Endothelial cell of hepatic sinusoid (primary cell): Measurements from ENCODE around the gene TMEM44.
"Not testable (repeated sequence)": the region's sequence is repeated elsewhere in the genome, so short reads cannot be mapped to it uniquely, and the experiment has no call there.

ENCODE experiments used
- in situ Hi-C: cut with HindIII; loops from 2 replicates; pipeline ENCODE4 v1.10.0; 2017; ENCODE audit warnings: low sequenced_read_pairs

TMEM44 gene

DNA sequence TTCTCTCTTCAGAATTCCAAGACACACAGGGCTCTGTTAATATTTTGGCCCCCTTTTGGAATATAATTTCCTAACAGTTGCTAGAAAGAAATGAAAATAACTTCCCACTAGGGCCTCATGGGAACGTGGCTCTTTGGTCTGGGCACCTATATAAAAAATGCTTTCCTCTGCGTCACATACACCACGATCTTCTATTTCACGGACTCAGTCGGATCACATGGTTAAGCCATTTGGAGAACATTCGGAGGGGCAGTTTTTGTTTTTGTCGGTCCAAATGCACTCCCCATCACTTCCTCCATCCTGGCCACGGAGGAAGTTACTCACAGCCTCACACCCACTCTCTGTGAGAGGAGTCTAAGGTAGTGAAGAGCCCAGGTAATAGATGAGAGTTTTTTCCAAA, 21.0 kb downstream of the TMEM44 start:
- in situ Hi-C loops: no loop called here

DNA sequence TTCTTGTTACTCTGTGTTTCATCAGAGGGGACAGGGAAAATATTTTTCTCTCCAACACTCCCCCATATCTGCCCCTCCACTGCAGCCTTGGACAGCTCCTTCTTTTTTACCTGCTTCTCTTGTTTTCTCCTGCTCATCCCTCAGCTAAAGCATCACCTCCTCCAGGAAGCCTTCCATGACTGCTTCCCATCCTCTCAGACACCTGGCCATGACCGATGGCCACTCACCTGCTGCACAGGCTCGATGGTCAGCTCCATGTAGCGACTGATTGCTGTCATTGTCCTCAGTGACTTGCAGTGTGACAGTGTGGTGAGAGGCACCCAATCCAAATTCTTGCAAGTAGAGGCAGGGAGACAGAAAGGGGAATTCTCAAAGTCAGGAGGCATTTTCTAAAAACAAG, 22.5 kb downstream of the TMEM44 start:
- in situ Hi-C loops: no loop called here

DNA sequence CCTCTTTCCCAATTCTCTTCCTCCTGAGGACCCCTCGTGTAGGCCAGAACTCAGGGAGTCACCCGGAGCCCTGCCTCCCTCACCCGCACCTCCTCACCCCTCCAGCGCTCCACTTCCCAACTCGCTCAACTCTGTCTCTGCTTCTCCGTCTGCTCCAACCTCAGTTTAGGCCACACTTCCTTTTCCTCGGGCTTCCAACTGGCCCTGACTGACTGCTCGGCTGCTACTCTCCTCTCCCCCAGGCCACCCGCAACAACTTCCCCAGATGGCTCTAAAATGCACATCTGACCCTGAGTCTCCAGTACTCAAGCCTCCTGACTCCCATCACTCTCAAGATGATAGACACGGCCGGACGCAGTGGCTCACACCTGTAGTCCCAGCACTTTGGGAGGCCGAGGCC, 23.6 kb downstream of the TMEM44 start:
- in situ Hi-C loops: no loop called here

- in situ Hi-C loops: no loop called here
These were observed 24.2 kb downstream of the TMEM44 start for GRCh38 chr3:194608981-194609380.

DNA sequence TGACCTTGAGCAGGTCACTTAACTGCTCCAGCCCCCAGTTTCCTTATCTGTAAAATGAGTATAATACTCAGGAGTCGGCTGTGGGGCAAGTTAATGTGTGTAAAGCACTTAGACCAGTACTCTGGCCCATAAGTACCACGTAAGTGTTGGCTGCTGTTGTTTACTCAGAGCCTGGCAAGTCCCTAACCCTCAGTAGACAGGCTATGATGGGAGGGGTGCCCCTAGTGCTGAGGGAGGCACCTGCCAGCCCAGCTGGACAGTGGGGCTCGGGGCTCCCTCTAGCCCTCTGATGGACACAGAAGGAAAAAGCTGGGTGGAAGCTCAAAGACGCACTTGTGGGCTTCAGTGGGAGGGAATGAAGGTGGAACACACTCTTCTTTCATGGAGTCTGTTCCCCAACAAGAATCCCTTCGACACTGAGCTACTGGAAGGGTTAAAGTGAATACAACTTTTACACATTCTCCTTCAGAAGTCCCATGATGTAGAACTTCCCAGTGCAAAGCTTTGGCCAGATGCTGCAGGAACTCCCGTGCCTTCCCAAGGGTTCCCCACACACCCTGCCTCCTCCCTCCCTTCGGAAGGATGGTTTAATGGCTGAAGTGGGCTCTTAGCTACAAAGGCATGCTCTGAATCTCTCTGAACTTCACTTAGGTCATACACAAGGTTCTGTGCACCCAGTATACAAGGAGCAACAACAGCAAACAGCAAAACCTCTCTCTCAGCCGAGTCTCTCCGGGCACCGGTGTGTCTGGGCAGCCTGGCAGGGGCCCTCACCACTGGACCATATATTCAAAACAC, 25.4 kb downstream of the TMEM44 start:
- in situ Hi-C loops: no loop called here

DNA sequence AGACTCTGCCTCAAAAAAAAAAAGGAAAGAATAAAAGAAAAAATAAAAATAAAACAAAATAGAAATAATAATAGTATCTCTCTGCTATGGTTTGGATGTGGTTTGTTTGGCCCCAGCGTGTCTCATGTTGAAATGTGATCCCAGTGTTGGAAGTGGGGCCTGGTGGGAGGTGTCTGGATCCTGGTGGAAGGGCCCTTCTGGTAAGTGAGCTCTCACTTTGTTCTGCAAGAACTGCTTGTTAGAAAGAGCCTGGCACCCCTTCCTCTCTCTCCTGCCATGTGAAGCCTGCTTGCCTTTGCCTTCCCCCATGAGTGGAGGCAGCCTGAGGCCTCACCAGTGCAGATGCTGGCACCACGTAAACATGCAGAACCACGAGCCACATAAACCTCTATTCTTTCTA, 26.3 kb downstream of the TMEM44 start:
- in situ Hi-C loops: no loop called here

DNA sequence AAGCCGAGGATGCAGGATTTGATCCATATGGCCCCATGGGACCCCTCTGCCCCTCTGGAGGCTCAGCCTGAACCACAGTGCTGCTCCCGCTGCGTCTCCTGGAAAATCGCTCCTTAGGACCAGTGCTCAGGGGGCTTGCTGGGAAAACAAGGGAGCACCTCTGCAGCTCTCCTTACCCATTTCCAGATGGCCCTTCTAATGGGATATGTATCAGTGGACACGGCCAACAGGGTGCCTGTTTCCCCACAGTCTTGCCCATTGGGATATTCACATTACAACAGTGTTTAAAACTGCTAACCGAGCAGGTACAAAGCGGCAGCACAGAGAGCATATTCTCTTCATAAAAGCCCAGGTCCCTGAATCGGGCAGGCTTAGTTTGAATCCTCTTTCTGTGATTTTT, 27.1 kb downstream of the TMEM44 start:
- in situ Hi-C loops: no loop called here

- in situ Hi-C loops: not testable (repeated sequence)
These were observed 27.9 kb downstream of the TMEM44 start for GRCh38 chr3:194605314-194605713.

DNA sequence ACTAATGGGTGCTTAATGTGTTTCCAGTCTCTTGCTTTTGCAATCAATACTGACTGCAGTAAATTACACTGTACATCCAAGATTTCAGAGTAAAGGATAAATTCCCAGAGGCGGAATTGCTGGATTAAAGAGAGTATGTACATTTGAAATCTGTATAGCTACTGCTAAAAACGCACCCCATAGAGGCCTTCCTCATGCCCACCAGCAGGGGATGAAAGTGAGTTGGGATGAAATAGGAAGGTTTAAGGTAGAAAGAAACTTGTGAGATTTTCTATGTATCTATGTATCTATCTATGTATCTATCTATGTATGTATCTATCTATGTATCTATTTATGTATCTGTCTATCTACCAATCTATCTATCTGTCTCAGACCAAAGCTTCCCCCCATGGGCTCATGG, 28.4 kb downstream of the TMEM44 start:
- in situ Hi-C loops: no loop called here

- in situ Hi-C loops: no loop called here
These were observed 29.1 kb downstream of the TMEM44 start for GRCh38 chr3:194604126-194604525.

GRCh38 chr3:194602669-194603171, 30.5 kb downstream of the TMEM44 start:
- in situ Hi-C loops: no loop called here

- in situ Hi-C loops: loop anchor here (5.0 kb wide), 1 partner anchor 53 kb away; no protein-coding TSS in a partner anchor
These were observed 34.3 kb downstream of the TMEM44 start for GRCh38 chr3:194598771-194599557.

- in situ Hi-C loops: loop anchor here (5.0 kb wide), 1 partner anchor 55 kb away; no protein-coding TSS in a partner anchor
These were observed 36.3 kb downstream of the TMEM44 start for GRCh38 chr3:194596906-194597305.

DNA sequence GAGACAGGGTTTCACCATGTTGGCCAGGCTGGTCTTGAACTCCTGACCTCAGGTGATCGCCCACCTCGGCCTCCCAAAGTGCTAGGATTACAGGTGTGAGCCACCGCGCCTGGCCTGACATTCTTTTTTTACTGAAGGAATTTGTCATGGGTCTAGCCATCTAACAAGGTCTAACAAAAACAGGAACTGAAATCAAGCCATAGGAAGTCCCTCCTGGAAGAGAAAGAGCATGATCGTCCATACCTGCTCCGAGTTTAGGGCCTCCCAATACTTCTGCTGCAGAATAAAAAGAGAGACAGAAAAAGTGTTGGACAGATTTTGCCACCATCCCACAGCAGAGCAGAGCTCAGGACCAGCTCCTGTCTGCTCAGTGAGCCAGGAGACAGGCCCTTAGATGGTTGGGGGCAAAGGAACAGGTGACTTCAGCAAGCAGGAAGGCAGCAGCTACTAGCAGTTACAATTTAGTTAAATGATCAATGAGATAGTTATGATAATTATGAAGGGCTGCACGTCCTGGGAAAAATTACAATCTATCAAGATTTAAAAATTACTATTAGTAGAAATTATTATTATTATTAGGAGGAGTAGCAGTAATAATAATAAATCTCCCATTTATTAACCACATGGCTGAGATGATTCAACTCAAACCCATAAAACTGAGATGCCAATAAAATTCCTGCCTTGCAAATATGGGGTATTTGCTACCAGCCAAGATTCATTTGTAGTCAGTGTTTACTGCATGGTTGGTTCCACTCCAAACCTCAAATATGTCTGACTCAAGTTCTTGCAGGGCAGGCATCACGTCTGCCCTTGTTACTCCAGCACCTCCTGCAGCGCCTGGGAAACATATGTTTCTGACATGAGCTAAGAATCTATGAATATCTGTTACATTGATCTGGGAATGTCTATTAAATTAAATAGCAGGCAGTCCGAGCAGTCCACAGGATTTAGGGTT, 40.1 kb downstream of the TMEM44 start:
- in situ Hi-C loops: no loop called here

- in situ Hi-C loops: no loop called here
These were observed 44.5 kb downstream of the TMEM44 start for GRCh38 chr3:194588741-194589140.

DNA sequence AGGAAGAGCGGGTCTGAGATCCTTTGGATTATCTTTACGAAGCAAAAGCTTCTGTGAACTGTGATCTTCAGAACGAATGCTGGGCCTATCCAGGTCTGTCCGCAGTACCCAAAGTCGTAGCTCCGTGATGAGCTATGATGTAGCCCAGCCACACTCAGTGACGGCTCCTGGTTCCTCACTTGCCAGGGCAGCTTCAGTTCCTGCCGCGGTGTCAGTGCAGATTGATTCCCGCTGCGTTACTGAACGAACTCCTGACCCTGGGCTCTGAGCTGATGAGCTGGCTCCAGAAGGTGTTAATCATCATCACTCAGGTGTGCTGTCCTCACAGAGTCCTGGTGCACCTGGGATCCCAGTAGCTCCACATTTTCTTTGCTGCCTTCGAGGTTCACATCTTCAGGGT, 45.0 kb downstream of the TMEM44 start:
- in situ Hi-C loops: no loop called here

- in situ Hi-C loops: no loop called here
These were observed 45.7 kb downstream of the TMEM44 start for GRCh38 chr3:194587438-194587931.

DNA sequence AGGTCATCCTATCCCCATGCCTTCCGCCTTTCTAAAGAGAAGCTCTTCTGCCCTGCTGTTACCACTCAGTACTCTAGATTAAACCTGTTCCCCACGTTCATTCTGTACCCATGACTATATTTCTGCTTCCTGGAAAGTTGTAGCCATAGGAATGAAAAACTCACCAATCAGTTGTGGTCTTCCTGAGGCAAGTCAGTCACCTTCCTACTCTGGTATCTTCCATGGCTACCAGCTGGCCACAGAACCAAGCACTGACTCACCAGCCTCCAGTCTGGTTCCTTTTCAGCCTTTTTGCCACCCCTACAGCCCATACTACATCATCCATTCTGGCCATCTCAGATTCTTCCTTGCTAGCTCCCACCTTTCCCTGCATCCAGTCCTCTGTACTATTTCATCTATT, 46.4 kb downstream of the TMEM44 start:
- in situ Hi-C loops: no loop called here

DNA sequence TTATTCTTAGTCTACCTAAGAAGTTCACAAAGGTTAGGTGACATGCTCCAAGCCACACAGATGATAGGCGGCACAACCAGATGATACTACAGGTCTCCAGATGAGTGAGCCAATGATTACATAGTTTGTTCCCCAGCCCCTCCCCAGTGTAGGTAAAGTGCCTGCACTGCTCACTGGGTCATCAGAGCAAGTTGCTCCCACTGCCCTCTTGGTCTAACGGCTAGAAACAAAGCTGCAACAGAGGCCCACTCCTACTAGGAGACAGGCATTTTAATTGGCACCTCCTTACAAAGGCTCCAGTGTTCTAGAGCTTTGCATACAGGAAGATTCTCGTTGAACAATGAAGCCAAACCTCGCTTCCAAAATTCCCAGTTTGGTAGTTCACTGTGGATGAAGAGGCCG, 47.3 kb downstream of the TMEM44 start:
- in situ Hi-C loops: no loop called here

DNA sequence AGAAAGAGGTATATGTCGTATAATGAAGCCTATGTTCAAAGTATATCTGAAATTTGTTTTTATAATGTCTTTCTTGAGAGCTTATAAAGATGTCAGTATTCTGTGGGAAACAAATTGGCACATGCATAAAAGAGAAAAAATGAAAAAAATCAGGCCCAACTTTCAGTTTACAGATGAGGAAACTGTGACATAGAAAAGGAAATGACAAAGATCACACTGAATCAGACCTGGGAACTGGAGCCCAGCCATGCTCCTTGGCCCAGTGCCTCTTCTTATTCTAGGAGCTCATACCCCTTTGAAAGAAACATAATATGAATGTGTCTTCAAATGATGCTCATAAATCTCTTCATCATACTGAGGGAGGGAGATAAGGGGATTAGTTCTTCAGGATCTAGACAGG, 48.4 kb downstream of the TMEM44 start:
- in situ Hi-C loops: no loop called here

DNA sequence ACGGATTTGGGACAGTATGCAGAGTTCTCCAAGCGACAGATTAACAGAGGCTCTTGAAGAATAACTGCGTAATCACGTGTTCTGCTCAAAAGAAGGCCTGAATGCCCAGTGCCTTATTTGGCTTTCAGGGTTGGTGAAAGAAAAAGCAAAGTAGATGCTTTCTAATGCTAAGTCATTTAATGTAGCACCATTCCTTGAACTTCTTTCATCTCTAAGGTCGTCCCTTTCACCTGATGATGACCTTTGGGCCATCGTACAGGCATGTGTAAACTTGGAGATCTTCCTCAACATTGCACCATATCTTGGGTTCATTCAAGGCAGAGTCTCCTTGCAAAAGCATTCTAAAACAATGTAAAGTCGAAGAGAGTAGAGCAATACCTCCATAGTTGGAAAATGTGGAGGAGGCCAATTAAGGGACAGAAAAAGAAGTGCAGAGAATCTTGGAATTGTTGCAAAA, 48.9 kb downstream of the TMEM44 start:
- in situ Hi-C loops: no loop called here
